Measurements from ENCODE around the gene VEZF1.

Gene VEZF1

GRCh38 chr17:57957886-57958285, 30.2 kb downstream of the VEZF1 start:
- no peak overlapping the region for H3K9ac ChIP-seq
- H3K4me3 ChIP-seq (ENCODE audit: low read depth, low read length) = no peak overlapping the region
- no peaks in the 10 kb centered on the region for H3K9me3 ChIP-seq (ENCODE audit: control insufficient read depth, low read length)
- peaks cover 12% of the 10 kb centered on the region for H3K4me1 ChIP-seq
- H3K4me2 ChIP-seq (ENCODE audit: low read length) = no peak overlapping the region
- H3K79me2 ChIP-seq = no peaks in the 10 kb centered on the region
- H3K36me3 ChIP-seq (ENCODE audit: control insufficient read depth, insufficient read depth, low read length) = no peaks in the 10 kb centered on the region
- H3K27me3 ChIP-seq (ENCODE audit: control insufficient read depth, insufficient read depth, low read length) = no peaks in the 10 kb centered on the region
- no peak for TF ChIP-seq CTCF (IDR thresholded peaks at IDR 0.05)
- H2AFZ ChIP-seq = no peak overlapping the region
- H3K27ac ChIP-seq = no peak overlapping the region

DNA sequence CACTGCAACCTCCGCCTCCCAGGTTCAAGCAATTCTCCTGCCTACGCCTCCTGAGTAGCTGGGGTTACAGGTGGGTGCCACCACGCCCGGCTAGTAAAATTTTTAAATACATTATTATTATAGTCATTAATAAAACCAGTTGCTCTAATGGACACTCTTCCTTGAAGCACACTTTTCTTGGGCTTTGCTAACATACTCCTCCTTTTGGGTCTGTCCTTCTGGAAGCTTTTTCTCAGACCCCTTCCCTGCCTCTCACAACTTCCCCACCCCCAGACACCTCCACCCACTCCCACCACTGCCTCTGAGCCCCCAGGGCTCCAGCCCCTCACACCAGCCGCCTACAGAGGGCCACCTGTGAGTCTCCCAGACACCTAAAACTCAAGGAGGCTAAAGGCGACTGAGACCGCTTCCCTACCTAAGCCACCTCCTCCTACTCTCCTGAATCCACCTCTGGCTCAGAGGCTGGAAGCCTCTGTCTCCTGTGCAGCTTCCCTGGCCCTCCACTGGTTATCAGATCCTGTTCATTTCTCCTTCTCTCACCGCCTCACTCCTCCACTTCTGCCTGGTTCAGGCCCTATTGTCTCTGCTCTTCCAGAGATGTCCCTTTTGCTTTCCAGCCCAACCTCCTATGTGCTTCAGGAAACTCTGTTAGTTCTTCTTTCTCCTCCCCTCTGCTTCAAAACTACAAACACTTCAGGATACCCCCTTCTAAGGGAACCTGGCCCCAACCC, 30.8 kb downstream of the VEZF1 start:
- no peak overlapping the region for H3K9ac ChIP-seq

DNA sequence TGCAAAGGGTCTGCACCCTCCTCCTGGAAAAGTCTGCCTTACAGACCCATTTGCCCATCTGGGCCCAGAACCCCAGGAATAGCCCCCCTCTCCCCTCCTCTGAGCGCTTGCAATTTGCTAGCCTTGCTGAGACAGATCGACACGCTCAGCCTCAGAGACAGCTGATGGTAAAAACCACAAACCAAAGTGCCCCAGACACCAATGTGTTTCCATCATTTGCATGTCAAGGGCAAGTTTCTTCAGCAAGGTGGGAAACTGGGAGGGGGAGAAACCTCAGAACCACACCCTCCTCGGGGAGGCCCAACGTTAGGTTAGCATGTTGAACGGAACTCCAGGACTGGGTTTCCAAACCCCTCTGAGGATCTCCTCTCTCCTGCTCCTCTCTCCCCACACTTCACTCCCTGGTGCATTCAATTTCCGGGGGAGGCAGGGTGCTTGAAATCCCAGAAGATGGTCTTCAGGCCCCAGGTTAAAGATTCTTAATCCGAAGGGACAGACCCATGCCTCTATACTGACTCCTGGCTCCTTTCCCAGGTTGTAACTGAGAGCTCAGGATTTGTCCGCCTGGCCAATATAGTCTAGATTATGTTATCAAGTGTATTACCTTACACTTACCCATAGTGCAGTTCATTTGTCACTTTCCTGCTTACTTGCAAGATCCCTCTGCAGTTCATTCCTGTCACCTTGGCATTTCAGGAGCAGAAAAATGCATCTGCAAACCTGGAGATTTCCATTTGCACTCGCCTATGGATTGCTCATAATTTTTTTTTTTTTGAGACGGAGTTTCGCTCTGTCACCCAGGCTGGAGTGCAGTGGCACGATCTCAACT, 31.5 kb downstream of the VEZF1 start:
- H3K9ac ChIP-seq = no peak overlapping the region
- H3K4me2 ChIP-seq (ENCODE audit: low read length) = no peak overlapping the region
- TF ChIP-seq CTCF (IDR thresholded peaks at IDR 0.05) = no peak
- H3K9me3 ChIP-seq (ENCODE audit: control insufficient read depth, low read length) = no peaks in the 10 kb centered on the region
- H3K27me3 ChIP-seq (ENCODE audit: control insufficient read depth, insufficient read depth, low read length) = no peaks in the 10 kb centered on the region
- H3K27ac ChIP-seq = no peak overlapping the region
- no peaks in the 10 kb centered on the region for H3K79me2 ChIP-seq
- no peaks in the 10 kb centered on the region for H3K36me3 ChIP-seq (ENCODE audit: control insufficient read depth, insufficient read depth, low read length)
- H3K4me3 ChIP-seq (ENCODE audit: low read depth, low read length) = no peak overlapping the region
- peak overlapping the region; percentile 9 for H2AFZ ChIP-seq
- H3K4me1 ChIP-seq = peaks cover 12% of the 10 kb centered on the region

More for the DNA sequence above, 30.8 kb downstream of the VEZF1 start:
- no peaks in the 10 kb centered on the region for H3K27me3 ChIP-seq (ENCODE audit: control insufficient read depth, insufficient read depth, low read length)
- H3K27ac ChIP-seq = no peak overlapping the region
- H3K79me2 ChIP-seq = no peaks in the 10 kb centered on the region
- no peak overlapping the region for H2AFZ ChIP-seq
- no peaks in the 10 kb centered on the region for H3K36me3 ChIP-seq (ENCODE audit: control insufficient read depth, insufficient read depth, low read length)
- H3K4me2 ChIP-seq (ENCODE audit: low read length) = no peak overlapping the region
- peaks cover 12% of the 10 kb centered on the region for H3K4me1 ChIP-seq
- H3K4me3 ChIP-seq (ENCODE audit: low read depth, low read length) = no peak overlapping the region
- H3K9me3 ChIP-seq (ENCODE audit: control insufficient read depth, low read length) = no peaks in the 10 kb centered on the region
- no peak for TF ChIP-seq CTCF (IDR thresholded peaks at IDR 0.05)

DNA sequence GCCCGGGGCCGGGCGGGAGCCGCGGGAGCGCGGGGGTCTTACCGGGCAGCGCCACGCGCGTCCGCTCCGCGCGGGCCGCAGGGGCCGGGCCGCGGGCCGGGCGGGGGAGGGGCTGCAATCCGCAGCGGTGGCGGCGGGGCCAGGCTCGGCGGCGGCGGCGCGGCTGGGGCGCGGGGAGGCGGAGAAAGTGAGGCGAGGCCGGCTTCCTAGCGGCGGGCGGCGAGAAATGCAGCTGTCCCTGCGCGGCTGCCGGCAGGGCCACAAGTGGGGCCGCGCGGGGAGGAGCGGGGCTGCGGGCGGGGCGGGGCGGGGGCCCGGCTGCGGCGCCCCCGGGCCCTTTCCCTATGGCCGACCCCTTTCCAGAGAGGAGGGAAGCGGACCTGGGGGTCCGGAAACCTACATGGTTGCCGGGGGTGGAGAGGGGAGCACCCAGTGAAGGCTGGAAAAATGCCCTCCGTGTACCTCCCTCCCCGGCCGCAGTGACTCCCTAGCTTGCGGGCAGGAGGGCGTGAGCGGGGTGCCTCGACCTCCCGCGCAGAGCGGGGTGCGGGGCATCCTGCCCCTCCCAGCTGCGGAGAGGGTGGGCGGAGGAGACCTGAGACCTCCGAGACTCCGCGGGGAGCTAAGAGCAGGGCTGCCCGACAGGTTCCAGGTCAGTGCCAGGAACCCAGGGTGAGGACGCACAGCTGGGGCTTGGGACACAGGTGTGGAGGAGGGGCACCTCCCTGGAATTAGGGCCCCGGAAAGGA, 32.7 kb downstream of the VEZF1 start, which contains the start of gene CUEDC1:
Gene CUEDC1 (minus strand): TSS at position 230 of the 749 bp plus-strand sequence. CDS start 69,848 bp downstream, outside the sequence.
- TF ChIP-seq CTCF (IDR thresholded peaks at IDR 0.05) = no peak
- Histone ChIP-seq H3K9ac (no peak within 1 kb of the TSS), H3K27ac (peak within 1 kb of the TSS; percentile 20), H3K79me2 (no peaks in the 10 kb centered on the region), H2AFZ (peak within 1 kb of the TSS; percentile 90), H3K4me1 (peaks cover 12% of the 10 kb centered on the region), H3K27me3 (ENCODE audit: control insufficient read depth, insufficient read depth, low read length) (no peaks in the 10 kb centered on the region), H3K4me2 (ENCODE audit: low read length) (peak within 1 kb of the TSS; percentile 96), H3K9me3 (ENCODE audit: control insufficient read depth, low read length) (no peaks in the 10 kb centered on the region), H3K4me3 (ENCODE audit: low read depth, low read length) (peak within 1 kb of the TSS; percentile 58), H3K36me3 (ENCODE audit: control insufficient read depth, insufficient read depth, low read length) (no peaks in the 10 kb centered on the region)
